Cardiac muscle cell (in vitro differentiated cells and primary cell): ENCODE results near the gene NKIRAS1. TPM values are rescaled to one million over a fixed set of nuclear protein-coding genes. Genes with fewer than 3 reads are reported as not detected.

Experiments used
- DNase-seq, 2 donors: peaks; one replicate each; pipeline versions ENCODE4 v3.0.0 to v3.0.0-alpha.2; 2010 to 2017; ENCODE audit warnings: low read depth in 1 of 2, low spot score in 1 of 2
- H3K27ac ChIP-seq: fragments of 200-600 bp; sonication (generic); 2 replicates; pipeline ENCODE4 v1.5.1; 2016
- H3K27me3 ChIP-seq: fragments of 200-600 bp; sonication (generic); 2 replicates; pipeline ENCODE4 v1.6.0; 2016; ENCODE audit warnings: control low read depth
- H3K36me3 ChIP-seq: fragments of 200-600 bp; sonication (generic); 2 replicates; pipeline ENCODE4 v1.5.1; 2016; ENCODE audit warnings: control low read depth
- H3K4me1 ChIP-seq: fragments of 200-600 bp; sonication (generic); 2 replicates; pipeline ENCODE4 v1.8.1; 2017; ENCODE audit warnings: low read depth, mild to moderate bottlenecking, mixed run types
- H3K4me3 ChIP-seq: fragments of 200-600 bp; sonication (generic); 2 replicates; pipeline ENCODE4 v1.5.1; 2016; ENCODE audit warnings: mild to moderate bottlenecking
- H3K9me3 ChIP-seq: fragments of 200-600 bp; sonication (generic); 2 replicates; pipeline ENCODE4 v1.5.1; 2017; ENCODE audit warnings: low read depth, mild to moderate bottlenecking, control low read depth
- polyA plus RNA-seq: library from polyadenylated mRNA; unstranded; fragments of >200 nt; fragmentation: Nextera tagmentation; extraction: Ambion mirVana; gene quantifications from 2 replicates; pipeline ENCODE4 v1.2.1, GENCODE V29; 2016
- total RNA-seq: library from RNA; depleted of rRNA; stranded (reverse); fragments of >200 nt; gene quantifications from 2 replicates; pipeline ENCODE4 v1.2.3, GENCODE V29; 2016
- TF ChIP-seq, protein P1 (sequence below): IDR thresholded peaks from 2 replicates; pipeline ENCODE4 v1.5.1; 2012; ENCODE audit warnings: low read depth, mild to moderate bottlenecking, low read length

Gene NKIRAS1
- total and polyA plus RNA-seq, 2 experiments from 2014 or later, result 20.2 to 28.0 TPM

DNA sequence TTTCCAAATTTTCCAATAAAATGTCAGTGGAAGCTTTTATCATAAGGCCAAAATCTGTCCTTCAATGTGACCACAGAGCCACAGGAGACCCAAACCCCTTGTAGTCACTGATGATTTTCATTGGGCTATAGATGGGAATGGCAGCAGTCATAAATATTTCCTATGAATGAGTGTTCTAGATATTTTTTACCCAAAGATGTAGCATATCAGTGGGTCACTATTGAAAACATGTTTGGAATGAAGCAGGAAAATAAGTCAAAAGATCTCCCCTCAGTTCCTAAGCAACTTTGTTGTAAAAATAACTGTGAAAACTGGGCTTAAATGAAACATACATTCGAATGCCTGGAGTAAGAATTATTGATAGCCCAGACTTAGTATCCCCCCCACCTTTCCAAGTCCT, 49.0 kb downstream of the NKIRAS1 start:
- TF ChIP-seq, protein P1, sequence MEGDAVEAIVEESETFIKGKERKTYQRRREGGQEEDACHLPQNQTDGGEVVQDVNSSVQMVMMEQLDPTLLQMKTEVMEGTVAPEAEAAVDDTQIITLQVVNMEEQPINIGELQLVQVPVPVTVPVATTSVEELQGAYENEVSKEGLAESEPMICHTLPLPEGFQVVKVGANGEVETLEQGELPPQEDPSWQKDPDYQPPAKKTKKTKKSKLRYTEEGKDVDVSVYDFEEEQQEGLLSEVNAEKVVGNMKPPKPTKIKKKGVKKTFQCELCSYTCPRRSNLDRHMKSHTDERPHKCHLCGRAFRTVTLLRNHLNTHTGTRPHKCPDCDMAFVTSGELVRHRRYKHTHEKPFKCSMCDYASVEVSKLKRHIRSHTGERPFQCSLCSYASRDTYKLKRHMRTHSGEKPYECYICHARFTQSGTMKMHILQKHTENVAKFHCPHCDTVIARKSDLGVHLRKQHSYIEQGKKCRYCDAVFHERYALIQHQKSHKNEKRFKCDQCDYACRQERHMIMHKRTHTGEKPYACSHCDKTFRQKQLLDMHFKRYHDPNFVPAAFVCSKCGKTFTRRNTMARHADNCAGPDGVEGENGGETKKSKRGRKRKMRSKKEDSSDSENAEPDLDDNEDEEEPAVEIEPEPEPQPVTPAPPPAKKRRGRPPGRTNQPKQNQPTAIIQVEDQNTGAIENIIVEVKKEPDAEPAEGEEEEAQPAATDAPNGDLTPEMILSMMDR, result no peak
- Histone ChIP-seq H3K27me3 (no peaks in the 10 kb centered on the region), H3K36me3 (no peaks in the 10 kb centered on the region), H3K27ac (peak overlapping the region; percentile 94), H3K9me3 (no peaks in the 10 kb centered on the region), H3K4me3 (no peak overlapping the region), H3K4me1 (peaks cover 62% of the 10 kb centered on the region)
- no peak for DNase-seq

DNA sequence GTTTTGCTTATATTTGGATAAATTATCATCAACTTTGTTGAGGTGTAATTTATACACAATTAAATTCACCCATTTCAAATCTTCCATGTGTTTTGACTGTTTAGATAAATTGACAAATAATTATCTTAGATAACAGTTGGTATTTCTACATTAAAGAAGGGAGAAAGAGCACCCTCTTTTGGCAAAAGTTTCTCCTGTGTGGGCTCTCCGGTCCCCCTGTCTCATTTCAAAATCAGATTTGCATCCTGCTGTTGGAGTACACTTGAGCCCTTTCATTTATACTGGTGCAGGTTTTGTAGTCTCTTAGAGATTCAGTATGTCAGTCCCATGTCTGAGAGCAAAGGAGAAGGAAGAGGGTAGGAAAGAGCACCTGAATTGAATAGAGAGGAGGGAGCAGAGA, 49.4 kb downstream of the NKIRAS1 start:
- Histone ChIP-seq H3K9me3 (no peaks in the 10 kb centered on the region), H3K36me3 (no peaks in the 10 kb centered on the region), H3K4me3 (no peak overlapping the region), H3K4me1 (peaks cover 62% of the 10 kb centered on the region), H3K27me3 (no peaks in the 10 kb centered on the region), H3K27ac (peak overlapping the region; percentile 94)
- no peak for DNase-seq
- TF ChIP-seq, protein P1, result no peak

DNA sequence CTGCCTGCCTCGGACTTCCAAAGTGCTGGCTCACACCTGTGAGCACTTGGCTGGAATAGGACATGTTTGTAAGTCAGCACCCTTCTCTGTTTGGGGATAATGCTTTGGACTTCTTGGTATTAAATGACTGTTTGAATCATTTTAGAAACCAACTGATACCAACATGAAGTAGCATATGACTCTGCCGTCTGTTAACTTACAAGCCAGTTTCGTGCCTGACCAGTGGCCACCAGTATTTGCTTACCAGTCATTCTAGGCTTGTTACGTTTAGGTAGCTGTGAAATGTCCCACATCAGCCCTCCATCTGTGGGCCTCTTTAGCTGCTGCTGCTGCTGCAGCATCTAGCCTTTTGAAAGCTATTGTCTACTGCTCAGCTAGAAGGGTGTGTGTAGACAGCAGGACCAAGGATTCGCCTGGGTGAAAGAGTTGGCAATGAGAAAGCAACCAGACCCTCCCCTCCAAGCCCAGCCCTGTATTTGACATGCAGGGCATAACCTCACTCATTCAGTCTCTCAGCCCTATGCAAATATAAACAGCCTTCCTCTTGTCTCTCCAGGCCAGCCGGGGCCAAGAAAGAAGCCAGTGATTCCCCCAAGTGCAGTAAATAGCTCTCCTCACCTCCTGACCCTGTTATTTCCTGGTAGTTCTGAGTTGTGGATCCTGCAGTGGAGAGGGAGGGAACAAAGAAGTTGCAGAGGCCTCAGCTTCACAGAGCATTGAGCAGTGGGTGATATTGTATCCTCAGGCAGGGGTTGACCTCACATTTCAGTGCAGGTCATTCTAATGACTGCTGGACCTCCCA, 51.0 kb downstream of the NKIRAS1 start:
- Histone ChIP-seq H3K9me3 (no peaks in the 10 kb centered on the region), H3K27ac (peak overlapping the region; percentile 94), H3K4me1 (peaks cover 62% of the 10 kb centered on the region), H3K27me3 (no peaks in the 10 kb centered on the region), H3K36me3 (no peaks in the 10 kb centered on the region), H3K4me3 (no peak overlapping the region)
- TF ChIP-seq, protein P1, result no peak
- peak; percentile 66 to 72 for DNase-seq

DNA sequence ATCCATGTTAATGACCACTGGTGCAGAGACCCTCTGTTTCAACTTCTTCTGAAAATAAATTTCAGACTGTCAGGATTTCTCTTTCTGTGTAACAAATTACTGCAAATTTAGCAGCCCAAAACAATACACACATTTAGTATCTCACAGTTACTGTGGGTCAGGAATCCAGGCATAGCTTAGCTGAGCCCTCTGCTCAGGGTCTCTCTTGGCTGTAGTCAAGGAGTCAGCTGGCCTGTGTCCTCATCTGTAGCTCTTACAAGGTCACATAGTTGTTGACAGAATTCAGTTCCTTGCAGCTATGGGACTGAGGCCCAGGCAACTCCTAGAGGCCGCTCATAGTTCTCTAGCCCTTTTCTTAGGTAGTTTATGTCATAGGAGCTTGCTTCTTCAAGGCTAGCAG, 51.9 kb downstream of the NKIRAS1 start:
- Histone ChIP-seq H3K4me3 (no peak overlapping the region), H3K36me3 (no peaks in the 10 kb centered on the region), H3K4me1 (peaks cover 65% of the 10 kb centered on the region), H3K9me3 (no peaks in the 10 kb centered on the region), H3K27me3 (no peaks in the 10 kb centered on the region), H3K27ac (peak overlapping the region; percentile 94)
- TF ChIP-seq, protein P1, result no peak
- DNase-seq, result peak in 1 of 2 donors; percentile 80

DNA sequence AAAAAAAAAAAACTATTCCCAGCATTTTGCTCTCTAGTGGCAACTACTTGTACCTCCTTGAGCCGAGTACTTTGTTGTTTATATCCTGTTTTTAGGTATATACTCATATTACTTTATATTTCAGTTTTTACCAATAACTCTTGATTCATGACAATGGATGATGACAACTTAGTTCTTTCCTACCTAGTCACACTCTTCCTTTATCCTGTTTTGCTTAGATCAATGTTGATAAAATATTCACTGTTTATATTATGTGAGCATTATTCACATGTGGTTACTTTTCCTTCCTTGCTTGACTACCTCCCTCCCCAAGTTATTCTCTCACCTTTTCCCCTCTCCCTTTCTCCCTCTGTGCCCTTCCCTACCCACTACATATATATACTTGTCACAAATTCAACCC, 53.7 kb downstream of the NKIRAS1 start:
- Histone ChIP-seq H3K4me3 (no peak overlapping the region), H3K27ac (no peak overlapping the region), H3K27me3 (no peaks in the 10 kb centered on the region), H3K9me3 (no peaks in the 10 kb centered on the region), H3K4me1 (peaks cover 60% of the 10 kb centered on the region), H3K36me3 (no peaks in the 10 kb centered on the region)
- TF ChIP-seq, protein P1, result no peak
- no peak for DNase-seq
